Measurements from ENCODE around the gene NXPH3.
"Not testable (repeated sequence)": the region's sequence is repeated elsewhere in the genome, so short reads cannot be mapped to it uniquely, and the experiment has no call there.

Gene NXPH3

DNA sequence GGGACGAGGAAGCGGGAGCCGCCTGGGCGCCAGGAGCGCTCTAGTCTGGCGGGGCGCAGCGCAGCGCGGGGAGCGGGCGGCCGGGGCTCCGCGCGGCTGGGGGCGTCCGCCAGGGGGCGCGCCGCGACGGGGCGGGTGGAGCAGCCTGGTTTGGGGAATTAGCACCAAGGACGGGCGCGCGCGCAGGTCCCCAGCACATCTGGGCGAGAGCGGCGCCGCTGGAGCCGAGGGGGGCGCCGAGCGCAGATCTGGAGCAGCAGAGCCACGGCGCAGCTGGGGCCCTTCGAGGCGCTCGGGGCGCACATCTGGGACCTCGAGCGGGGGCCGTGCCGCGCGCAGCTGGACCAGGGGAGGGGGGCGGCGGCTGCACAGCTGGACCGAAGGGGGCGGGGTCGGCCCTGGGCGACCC is at the start of gene NXPH3:
Gene NXPH3 (plus strand): TSS at position 193 of the 409 bp plus-strand sequence. CDS start 349 bp downstream, outside the sequence.
- DNase-seq = no peak

DNA sequence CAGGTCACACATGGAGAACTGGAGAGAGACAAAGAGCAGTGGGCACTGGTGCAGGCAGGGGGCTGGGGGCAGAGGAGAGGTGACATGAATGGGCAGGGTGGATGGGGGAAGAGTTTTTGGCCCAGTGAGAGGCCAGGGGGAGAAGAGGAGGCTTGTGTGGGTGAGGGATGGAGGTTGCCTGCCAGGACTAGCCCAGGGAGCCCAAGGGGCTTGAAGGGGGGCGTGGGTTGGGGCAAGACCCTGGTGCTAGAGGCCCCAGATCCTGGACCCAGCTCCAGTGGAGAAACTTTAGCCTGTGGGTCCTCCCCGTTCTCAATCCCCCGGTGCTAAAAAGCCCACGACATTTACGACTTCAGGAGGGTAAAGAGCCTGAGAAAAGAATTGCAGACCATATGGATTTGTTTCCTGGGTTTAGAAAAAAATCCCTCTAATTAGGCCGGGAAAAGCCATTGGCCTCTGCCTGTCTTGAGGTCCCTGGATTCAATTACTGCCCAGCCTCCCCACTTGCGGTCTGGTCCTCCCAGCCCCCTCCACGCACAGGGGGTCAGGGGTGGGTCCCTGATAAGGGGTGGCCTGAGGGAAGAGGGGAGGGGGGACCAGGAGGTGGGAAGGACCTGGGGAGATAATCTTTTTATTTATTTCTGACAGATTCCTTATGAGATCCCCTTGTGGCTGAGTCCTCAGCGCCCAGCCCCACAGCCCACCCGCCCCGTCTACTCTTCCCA is 47.6 kb upstream of the NXPH3 start:
- DNase-seq = no peak

DNA sequence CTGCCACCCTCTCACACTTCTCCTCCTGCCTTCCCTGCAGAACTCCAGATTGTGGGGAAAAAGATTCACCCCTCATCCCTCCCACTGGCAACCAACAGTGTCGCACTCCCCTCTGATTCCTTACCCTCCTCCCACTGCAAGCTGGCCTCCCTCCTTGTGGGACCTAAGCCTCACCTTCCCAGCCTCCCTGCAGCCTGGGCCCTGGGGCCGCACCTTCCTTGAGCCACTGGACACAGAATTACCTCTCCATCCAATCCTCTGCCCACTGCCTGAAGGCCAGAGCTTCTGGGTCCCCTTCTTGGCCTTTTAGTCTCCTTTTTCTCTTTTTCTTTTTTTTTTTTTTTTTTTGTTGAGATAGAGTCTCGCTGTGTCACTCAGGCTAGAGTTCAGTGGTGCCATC is 46.7 kb upstream of the NXPH3 start:
- no peak for DNase-seq

DNA sequence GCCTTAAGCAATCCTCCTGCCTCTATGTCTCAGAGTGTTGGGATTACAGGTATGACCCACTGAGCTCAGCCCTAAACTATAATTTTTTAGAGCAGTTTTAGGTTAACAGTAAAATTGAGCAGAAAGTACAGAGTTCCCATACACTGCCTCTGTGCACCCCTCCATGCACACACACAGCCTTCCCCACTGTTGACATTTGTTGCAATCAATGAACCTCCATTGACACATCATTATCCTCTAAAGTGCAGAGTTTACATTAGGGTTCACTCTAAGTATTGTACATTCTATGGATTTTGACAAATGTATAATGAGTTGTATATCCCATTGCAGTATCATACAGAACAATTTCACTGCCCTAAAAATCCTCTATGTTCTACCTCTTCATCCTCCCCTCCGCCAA is 45.6 kb upstream of the NXPH3 start:
- no peak for DNase-seq

DNA sequence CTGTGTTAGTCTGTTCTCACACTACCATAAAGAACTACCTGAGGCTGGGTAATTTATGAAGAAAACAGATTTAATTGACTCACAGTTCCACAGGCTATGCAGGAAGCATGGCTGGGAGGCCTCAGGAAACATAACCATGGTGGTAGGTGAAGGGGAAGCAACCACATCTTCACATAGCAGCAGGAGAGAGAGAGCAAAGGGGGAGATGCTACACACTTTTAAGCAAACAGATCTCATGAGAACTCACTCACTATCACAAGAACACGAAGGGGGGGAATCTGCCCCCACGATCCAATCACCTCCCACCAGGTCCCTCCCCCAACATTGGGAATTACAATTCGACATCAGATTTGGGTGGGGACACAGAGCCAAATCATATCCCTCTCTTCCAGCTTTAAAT is 31.8 kb upstream of the NXPH3 start:
- DNase-seq = no peak

DNA sequence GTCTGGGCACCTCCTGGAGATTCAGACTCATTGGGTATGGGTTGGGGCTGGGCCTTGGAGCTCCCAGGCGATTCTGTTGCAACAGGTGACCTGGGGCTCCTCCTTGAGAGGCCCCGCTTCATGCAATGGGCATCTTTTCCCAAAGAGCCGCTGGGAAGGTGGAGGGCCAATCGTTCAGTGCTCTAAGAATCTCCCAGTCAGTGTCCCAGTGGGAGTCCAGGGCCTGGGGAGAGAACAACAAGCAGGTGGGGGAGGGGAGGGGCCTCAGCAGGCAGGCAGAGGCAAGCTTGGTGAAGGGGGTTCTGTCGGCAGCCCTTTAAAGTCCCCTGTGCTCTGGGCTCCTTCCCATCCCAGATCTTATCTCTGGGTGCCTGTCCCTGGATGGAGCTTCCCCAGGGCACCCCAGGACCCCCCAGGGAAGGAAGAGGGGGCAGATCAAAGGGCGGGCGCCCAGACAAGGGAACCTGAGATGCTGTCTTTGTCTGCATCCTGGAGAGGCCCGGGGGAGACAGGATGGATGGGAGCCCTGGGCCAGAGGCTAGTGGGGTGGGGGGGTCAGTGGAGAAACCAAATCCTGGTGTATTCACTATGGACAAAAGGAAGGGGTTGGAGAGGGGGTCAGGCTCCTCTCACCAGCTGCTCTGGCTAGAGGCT is 30.5 kb upstream of the NXPH3 start:
- DNase-seq = no peak

DNA sequence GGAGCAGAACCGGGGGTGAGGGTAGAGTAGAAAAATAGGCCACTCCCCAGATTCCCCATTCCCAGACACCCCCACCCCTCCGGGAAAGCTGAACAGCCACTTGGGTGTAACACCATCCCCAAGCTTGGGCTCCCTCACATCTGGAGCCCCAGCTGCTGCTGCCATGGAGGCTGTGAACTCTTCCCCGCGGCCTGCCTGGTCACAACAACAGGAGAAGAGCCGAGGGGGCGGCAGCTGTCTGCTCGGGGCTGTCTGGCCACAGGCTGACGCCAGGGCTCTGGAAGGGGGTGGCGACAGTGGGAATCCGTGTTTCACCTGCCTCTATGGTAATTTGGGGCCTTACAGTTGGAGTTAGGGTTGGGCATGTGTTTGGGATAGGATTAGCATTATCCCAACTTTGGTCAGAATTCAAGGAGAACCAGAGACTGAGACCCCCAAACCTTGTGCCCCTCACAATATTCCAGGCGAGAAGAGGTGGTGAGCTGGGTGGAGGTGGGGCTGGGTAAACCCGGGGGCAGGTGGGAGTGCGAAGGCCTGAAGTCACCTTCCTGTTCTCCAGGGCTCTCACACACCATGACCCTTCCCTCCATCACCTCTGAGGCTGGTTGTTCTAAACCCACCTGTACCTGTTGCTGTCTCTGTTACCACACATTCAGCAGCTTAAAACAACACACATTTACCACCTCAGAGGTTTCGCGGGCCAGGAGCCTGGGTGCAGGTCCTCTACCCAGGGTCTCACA is 29.7 kb upstream of the NXPH3 start:
- no peak for DNase-seq

DNA sequence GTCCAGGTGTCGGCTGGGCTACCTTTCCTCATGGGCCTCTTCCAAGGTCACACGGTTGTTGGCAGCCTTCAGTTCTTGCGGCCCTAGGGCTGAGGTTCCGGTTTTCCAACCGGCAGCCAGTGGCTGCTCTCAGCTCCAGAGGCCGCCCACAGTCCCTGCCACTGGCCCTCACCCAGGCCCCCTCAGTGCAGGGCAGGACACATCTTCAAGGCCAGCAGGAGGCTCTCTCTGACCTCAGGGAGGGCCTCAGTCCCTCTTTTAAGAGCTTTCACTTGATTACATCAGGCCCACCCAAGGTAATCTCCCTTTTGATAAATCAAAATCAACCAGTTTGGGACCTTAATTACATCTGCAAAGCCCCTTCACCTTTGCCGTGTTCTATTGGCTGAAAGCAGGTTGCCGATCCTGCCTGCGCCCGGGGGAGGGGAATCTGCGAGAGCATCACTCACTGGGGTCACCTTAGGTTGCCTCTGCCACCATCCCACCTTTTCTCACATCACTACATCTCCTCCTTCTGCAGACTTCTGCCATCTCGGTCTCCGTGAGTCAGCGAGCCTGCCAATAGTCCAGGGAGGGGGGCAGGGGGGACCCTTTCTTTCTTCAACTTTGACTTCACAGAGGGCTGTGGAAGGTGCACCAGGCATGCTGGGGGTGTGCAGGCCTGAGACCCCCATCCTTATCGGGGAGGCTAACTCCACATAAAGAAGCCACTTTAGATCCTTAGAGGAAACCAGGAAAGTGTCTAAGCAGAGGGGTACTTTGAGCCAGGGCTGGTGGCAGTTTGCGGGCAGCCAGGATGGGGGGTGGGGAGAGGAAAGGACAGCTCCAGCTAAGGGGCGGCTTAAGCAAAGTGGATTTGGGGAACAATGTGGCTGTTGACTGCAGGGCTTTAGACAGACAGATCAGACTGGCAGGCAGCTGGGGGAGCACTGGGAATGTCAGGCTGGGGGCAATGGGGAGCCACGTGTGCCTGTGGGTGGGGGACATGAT is 28.8 kb upstream of the NXPH3 start:
- no peak for DNase-seq

DNA sequence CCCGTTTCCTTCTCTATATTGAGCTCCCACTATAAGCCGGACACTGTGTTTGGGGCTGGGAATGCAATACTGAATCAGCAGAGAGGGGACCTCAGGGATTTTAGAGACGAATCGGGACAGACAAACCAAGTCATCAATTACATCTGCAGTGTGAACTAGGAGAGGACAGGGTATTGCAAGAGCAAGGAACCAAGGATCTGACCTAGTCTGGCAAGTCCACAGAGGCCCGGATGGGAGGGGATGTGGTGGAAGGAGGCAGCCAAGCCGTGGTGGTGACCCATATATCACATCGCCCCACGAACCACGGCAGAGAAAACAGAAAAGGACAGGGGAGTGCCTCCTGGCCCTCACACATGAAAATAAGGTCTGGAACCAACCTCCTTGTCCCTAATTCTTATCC is 28.1 kb upstream of the NXPH3 start:
- no peak for DNase-seq

DNA sequence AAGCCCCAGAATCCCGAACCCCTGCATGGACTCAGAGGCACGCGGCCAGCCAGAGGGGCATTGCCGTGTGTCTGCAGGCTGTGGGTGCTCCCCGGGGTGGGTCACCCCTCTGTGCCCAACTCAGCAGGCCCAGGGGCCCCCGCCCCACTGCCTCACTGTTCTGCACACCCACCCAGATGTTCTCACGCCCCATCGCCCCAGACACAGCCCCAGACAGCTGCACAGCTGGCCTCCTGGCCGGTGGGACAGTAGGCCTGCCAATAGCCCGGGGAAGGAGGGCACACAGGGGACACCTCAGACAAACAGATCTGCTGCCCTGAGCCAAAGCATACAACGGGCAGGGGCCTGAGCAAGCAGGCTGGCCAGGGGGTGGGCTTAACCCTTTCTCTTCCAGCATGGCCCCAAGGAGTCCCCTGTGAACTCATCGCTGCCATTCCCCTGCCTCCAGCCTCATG is 27.6 kb upstream of the NXPH3 start:
- DNase-seq = no peak

DNA sequence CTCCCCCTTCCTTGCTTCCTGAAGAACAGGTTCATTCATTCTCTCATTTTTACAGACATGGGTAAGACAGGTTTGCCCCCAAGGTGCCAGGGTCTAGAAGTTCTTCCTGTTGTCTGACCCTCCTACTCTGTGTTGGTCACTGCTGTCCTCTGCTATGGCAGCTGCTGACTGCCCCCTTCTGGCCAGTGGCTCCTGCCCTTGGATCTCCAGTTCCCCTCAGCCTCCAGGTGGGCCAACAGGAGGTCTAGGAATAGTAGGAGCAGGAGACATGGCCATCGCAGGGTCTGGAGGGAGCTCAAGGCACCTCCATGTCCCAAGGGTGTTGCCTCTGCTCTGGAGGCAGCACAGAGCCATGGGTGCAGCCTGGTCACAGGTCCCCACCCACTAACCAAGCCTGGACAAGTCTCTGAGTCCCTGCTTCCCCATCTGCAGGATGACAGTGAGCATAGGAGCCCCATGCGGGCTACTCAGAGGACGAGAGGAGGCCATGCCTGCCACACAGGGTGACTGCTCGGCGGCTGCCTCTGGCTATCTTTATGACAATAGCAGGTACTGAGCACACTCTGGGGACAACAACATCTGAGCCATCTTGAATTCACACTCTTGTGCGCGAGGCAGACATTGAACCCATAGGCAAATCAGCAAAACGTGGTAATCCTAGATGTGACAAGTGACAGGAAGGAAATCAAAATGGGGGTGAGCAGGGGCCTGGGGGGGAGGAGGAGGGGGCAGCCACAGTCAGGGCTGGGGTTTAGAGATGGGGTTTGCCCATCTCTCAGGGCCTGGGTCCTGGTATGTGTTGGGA is 27.0 kb upstream of the NXPH3 start:
- DNase-seq = no peak

DNA sequence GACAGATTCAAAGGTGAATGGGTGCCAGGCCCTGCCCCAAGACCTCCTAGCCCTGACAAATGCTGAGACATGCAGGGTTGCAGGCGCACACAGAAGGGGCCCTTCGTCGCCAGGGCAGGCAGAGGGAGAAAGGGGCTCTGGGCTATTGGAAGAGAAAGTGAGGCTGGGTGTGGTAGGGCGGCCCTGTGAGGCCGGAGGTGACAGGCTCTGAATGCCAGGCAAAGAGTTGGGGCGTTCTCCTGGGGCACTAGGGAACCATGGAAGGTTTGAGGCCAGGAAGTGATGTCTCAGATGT is 26.4 kb upstream of the NXPH3 start:
- DNase-seq = no peak

DNA sequence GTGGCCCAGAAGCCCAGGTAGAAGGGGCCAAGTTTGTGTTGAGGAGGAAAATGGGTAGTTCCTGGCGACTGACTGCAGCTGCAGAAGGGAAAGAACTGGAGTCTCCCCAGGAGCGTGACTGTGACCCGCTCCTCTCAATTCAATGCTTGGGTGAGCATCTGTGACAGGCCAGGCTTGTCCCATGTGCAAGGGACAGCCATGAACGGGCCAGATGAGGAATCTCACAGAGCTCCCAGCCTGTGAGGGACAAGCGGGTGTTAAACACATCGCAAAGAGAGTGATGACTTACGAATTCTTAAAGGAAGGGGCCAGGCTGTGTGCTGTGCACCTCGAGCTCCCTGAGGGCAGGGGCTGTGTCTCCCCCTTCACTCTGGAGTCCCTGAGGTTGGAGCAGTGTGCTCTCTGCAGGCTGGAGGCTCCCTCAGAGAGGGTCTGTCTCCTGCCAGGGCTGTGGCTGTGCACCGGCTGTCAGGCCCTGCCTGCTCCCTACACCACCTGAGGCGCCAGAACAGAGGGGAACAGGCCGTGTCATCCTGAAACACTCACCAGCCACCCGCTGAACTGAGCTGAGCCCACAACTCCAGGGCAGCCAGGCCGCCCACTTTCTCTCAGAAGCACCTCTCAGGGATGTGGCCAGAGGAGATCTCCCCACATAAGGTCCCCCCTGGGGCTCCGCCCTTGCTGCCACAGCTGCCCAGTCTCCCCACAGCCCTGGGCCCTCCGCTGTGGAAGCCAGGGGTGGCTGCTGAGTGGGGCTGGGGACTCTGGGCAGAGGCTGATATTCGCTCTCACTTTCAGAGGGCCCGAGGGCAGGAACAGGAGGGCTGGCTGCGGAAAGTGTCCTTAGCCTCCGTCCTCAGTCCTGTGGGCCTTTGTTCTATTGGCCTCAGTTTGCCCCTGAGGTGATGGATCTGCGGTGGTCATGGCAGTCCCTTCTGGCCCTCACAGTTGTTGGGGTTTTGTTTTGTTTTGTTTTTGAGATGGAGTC is 25.7 kb upstream of the NXPH3 start:
- DNase-seq = no peak

DNA sequence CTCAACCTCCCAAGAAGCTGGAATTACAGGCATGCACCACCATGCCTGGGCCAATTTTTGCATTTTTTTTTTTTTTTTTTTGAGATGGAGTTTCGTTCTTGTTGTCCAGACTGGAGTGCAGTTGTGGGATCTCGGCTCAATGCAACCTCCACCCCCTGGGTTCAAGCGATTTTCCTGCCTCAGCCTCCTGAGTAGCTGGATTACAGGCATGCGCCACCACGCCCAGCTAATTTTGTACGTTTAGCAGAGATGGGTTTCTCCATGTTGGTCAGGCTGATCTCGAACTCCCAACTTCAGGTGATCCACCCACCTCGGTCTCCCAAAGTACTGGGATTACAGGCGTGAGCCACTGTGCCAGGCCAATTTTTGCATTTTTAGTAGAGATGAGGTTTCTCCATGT is 24.9 kb upstream of the NXPH3 start:
- DNase-seq = not testable (repeated sequence)

DNA sequence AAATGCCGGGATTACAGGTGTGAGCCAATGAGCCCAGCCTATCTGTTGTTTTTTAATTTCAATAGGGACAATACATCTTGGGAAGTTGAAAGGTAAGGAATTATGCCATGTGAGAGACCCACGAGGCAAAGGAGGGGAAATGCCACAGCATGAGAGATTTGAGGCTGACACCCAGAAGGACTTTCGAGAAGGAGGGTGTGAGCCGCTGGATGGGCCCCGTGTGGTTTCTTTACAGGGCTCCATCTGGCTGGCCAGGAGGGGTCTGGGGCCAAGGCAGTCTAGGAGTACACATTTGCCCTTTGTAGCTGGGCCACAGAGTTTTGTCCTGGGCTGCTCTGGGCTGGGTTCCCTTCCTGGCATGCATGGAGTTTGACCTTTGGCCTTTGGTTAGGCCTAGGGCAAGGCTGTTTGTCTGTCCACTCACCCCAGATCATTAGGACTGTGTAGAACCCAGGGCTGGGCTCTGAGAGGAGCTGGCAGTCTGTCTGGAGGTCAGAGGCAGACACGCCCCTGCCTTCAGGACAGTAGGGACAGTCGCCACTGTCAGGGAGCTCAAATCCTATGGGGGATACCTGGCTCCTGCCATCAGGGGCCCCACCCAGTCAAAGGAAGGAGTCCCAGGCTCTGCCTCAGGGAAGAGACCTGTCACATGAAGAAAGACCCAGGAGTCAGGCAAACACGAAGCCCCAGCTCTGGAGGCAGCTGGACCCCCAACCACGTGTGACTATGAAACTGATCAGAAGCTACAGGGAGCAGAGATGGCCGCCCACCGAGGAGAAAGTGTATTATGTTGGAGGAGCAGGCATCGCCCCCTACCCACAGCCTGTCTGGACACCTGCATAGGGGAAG is 24.2 kb upstream of the NXPH3 start:
- no peak for DNase-seq

DNA sequence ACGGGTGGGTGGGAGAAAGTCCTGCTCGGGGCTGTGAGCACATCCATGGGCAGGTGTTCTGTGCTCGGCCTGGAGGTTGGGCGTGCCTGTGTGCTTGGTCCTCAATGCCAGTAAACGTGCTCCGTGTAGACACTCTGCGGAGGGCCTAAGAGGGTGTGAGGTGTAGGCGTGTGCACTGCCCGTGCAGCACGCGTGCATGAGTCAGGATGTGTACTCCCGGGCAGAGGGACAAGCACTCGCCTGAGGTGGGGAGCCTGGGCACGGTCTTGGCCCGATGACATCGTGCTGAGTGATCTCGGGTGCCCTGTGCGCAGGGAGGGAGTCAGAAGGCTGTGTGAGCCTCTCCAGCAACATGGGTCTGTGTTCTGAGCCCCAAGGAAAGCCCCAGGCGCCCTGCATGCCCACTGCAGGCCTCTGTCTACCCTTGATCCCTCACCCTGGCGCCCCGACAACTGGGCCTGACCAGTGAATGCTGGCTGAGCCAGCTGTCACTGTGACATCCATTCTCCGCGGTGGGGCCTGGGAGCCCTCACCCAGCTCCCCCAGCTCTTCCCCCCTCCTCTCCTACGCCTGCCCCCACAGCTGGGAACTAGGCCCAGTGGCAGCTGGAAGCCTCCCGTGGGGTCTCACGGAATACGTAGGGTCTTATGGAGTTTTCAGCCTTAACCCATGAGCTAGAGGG is 23.5 kb upstream of the NXPH3 start:
- no peak for DNase-seq

DNA sequence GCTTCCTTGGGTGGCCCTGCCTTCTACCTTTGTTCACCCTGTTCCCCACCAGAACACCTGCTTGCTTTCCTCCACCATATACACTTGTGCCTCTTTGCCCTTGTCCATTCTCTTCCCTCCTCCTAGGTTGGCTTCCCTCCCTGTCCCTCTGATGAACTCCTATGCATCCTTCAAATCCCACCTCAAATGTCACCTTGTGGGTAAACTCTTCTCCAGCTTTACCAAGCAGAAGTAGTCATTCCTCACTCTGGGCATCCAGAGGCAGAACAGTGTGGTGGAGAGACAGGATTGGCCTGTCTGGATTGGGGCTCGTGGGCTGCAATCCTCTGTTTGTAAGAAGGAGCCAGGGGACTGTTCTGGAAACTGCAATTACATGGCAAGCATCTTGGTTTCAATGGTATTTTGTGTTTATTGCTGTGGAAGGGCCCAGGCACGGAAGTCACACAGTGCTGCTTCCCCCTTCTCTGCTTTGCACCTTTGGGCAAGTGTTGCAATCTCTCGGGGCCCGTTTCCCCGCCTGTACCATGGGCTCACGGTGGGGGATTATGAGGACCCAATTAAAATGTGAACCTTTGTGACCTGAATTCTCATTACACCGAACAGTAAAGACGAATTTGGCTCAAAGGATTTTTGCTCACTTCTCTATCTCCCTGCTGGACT is 21.9 kb upstream of the NXPH3 start:
- DNase-seq = no peak

DNA sequence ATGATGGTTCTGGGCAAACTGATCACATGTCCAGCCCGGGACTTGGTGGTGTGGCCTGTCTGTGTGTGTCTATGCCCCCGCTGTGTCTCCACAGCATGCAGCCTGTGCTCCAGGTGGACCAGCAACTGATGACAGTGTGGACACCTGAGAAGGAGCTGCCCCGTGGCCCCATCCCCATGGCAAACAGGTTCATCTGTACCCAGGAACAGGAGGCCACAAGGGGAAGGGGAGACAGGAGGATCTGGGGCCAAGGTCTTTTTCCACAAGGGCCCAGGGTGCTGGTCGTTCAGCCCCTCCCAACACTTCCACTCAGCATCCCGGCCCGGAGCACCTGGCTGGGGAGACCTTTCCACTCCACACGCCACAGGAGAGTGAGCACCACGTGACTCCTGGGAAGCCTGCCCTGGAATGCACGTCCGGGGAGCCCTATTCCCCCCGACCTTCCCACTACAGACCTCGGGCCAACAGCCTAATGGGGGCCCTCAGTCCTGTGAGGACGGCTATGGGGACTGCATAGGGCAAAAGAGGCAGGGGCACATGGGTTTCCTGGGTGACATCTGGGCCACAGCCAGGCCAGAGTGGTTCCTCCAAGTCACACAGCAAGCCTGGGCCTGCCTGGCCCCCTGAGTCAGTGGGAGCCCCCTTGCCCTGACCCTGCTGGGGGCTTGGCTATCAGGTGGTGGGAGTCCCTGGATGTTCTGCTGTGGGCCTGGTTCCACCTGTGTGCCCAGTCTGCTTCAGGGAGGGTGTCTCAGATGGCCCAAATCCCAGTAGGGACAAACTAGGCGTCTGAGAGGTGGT is 20.8 kb upstream of the NXPH3 start:
- DNase-seq = no peak
